SU-DHL-6 (cell line): ENCODE data around the gene D2HGDH.

Source experiments
- CTCF ChIP-seq: fragments of 200-600 bp; sonication (generic); IDR thresholded peaks from one replicate; pipeline ENCODE4 v1.5.1; 2017; ENCODE audit warnings: antibody characterized with exemption, mild to moderate bottlenecking, low read length, moderate library complexity; ENCODE audit not compliant: insufficient read depth, poor library complexity, severe bottlenecking
- EZH2phosphoT487 ChIP-seq: fragments of 200-600 bp; sonication (generic), shearing (Covaris generic); conservative IDR thresholded peaks from 2 replicates; pipeline ENCODE4 v1.6.1; 2018; ENCODE audit warnings: mild to moderate bottlenecking, antibody characterized with exemption, low read length, moderate library complexity, mixed read lengths

- TF ChIP-seq CTCF (no peak), EZH2phosphoT487 (no peak)
Measured at GRCh38 chr2:241729868-241730267, 4.6 kb upstream of the D2HGDH start.
